Measurements from ENCODE around the gene BBIP1.

BBIP1 gene

GRCh38 chr10:110860576-110861241 is 58.3 kb downstream of the BBIP1 start:
- Histone ChIP-seq H3K36me3 (ENCODE audit: insufficient read depth, insufficient read length, low read length) (no peaks in the 10 kb centered on the region), H3K9me3 (ENCODE audit: insufficient read depth, low read length) (no peaks in the 10 kb centered on the region), H3K4me1 (ENCODE audit: insufficient read depth, insufficient read length) (no peaks in the 10 kb centered on the region), H3K9ac (ENCODE audit: insufficient read length, low read depth) (no peak overlapping the region), H3K4me3 (ENCODE audit: insufficient read length, low read depth) (no peak overlapping the region), H3K27me3 (ENCODE audit: insufficient read depth, insufficient read length) (no peaks in the 10 kb centered on the region)
- no peak for DNase-seq (ENCODE audit: low read depth, low spot score)
- TF ChIP-seq ZNF274 (IDR thresholded peaks at IDR 0.05; ENCODE audit: low read depth, low read length) (no peak), SUZ12 (IDR thresholded peaks at IDR 0.05; ENCODE audit: extremely low read depth, insufficient read depth, insufficient read length) (no peak), YY1 (IDR thresholded peaks at IDR 0.05; ENCODE audit: insufficient read depth, insufficient read length) (no peak)

GRCh38 chr10:110859973-110860376 is 59.0 kb downstream of the BBIP1 start:
- H3K36me3 ChIP-seq (ENCODE audit: insufficient read depth, insufficient read length, low read length) = no peaks in the 10 kb centered on the region
- no peaks in the 10 kb centered on the region for H3K4me1 ChIP-seq (ENCODE audit: insufficient read depth, insufficient read length)
- no peaks in the 10 kb centered on the region for H3K9me3 ChIP-seq (ENCODE audit: insufficient read depth, low read length)
- H3K27me3 ChIP-seq (ENCODE audit: insufficient read depth, insufficient read length) = no peaks in the 10 kb centered on the region
- TF ChIP-seq SUZ12 (IDR thresholded peaks at IDR 0.05; ENCODE audit: extremely low read depth, insufficient read depth, insufficient read length) (no peak), YY1 (IDR thresholded peaks at IDR 0.05; ENCODE audit: insufficient read depth, insufficient read length) (no peak), ZNF274 (IDR thresholded peaks at IDR 0.05; ENCODE audit: low read depth, low read length) (no peak)
- H3K4me3 ChIP-seq (ENCODE audit: insufficient read length, low read depth) = no peak overlapping the region
- no peak overlapping the region for H3K9ac ChIP-seq (ENCODE audit: insufficient read length, low read depth)
- no peak for DNase-seq (ENCODE audit: low read depth, low spot score)

GRCh38 chr10:110859206-110859972 is 59.6 kb downstream of the BBIP1 start:
- Histone ChIP-seq H3K4me1 (ENCODE audit: insufficient read depth, insufficient read length) (no peaks in the 10 kb centered on the region), H3K36me3 (ENCODE audit: insufficient read depth, insufficient read length, low read length) (no peaks in the 10 kb centered on the region), H3K4me3 (ENCODE audit: insufficient read length, low read depth) (no peak overlapping the region), H3K27me3 (ENCODE audit: insufficient read depth, insufficient read length) (no peaks in the 10 kb centered on the region), H3K9me3 (ENCODE audit: insufficient read depth, low read length) (no peaks in the 10 kb centered on the region), H3K9ac (ENCODE audit: insufficient read length, low read depth) (no peak overlapping the region)
- TF ChIP-seq YY1 (IDR thresholded peaks at IDR 0.05; ENCODE audit: insufficient read depth, insufficient read length) = no peak
- no peak for TF ChIP-seq ZNF274 (IDR thresholded peaks at IDR 0.05; ENCODE audit: low read depth, low read length)
- TF ChIP-seq SUZ12 (IDR thresholded peaks at IDR 0.05; ENCODE audit: extremely low read depth, insufficient read depth, insufficient read length) = no peak
- DNase-seq (ENCODE audit: low read depth, low spot score) = no peak

GRCh38 chr10:110858297-110858934 is 60.6 kb downstream of the BBIP1 start:
- Histone ChIP-seq H3K36me3 (ENCODE audit: insufficient read depth, insufficient read length, low read length) (no peaks in the 10 kb centered on the region), H3K9ac (ENCODE audit: insufficient read length, low read depth) (no peak overlapping the region), H3K27me3 (ENCODE audit: insufficient read depth, insufficient read length) (no peaks in the 10 kb centered on the region), H3K9me3 (ENCODE audit: insufficient read depth, low read length) (no peaks in the 10 kb centered on the region), H3K4me3 (ENCODE audit: insufficient read length, low read depth) (no peak overlapping the region), H3K4me1 (ENCODE audit: insufficient read depth, insufficient read length) (no peaks in the 10 kb centered on the region)
- TF ChIP-seq ZNF274 (IDR thresholded peaks at IDR 0.05; ENCODE audit: low read depth, low read length) = no peak
- no peak for TF ChIP-seq YY1 (IDR thresholded peaks at IDR 0.05; ENCODE audit: insufficient read depth, insufficient read length)
- TF ChIP-seq SUZ12 (IDR thresholded peaks at IDR 0.05; ENCODE audit: extremely low read depth, insufficient read depth, insufficient read length) = no peak
- DNase-seq (ENCODE audit: low read depth, low spot score) = no peak

- DNase-seq (ENCODE audit: low read depth, low spot score) = no peak
- Histone ChIP-seq H3K9me3 (ENCODE audit: insufficient read depth, low read length) (no peaks in the 10 kb centered on the region), H3K27me3 (ENCODE audit: insufficient read depth, insufficient read length) (no peaks in the 10 kb centered on the region), H3K4me1 (ENCODE audit: insufficient read depth, insufficient read length) (no peaks in the 10 kb centered on the region), H3K36me3 (ENCODE audit: insufficient read depth, insufficient read length, low read length) (no peaks in the 10 kb centered on the region), H3K4me3 (ENCODE audit: insufficient read length, low read depth) (no peak overlapping the region), H3K9ac (ENCODE audit: insufficient read length, low read depth) (no peak overlapping the region)
- TF ChIP-seq ZNF274 (IDR thresholded peaks at IDR 0.05; ENCODE audit: low read depth, low read length) = no peak
These were observed 61.5 kb downstream of the BBIP1 start for GRCh38 chr10:110857265-110858171.

GRCh38 chr10:110853921-110854605 is 64.9 kb downstream of the BBIP1 start:
- Histone ChIP-seq H3K9me3 (ENCODE audit: insufficient read depth, low read length) (no peaks in the 10 kb centered on the region), H3K4me3 (ENCODE audit: insufficient read length, low read depth) (no peak overlapping the region), H3K27me3 (ENCODE audit: insufficient read depth, insufficient read length) (no peaks in the 10 kb centered on the region), H3K36me3 (ENCODE audit: insufficient read depth, insufficient read length, low read length) (no peaks in the 10 kb centered on the region), H3K9ac (ENCODE audit: insufficient read length, low read depth) (no peak overlapping the region), H3K4me1 (ENCODE audit: insufficient read depth, insufficient read length) (peaks cover 3% of the 10 kb centered on the region)
- no peak for TF ChIP-seq SUZ12 (IDR thresholded peaks at IDR 0.05; ENCODE audit: extremely low read depth, insufficient read depth, insufficient read length)
- no peak for TF ChIP-seq ZNF274 (IDR thresholded peaks at IDR 0.05; ENCODE audit: low read depth, low read length)
- no peak for TF ChIP-seq YY1 (IDR thresholded peaks at IDR 0.05; ENCODE audit: insufficient read depth, insufficient read length)
- no peak for DNase-seq (ENCODE audit: low read depth, low spot score)

Measured in NT2/D1 (cell line).